NCI-H526 treated with DMSO at 0.1 percent for 48 hours (cell line): ENCODE results near the gene NID2.

Experiments
- DNase-seq: peaks from one replicate; lab custom pipeline; 2025; lab: John Stamatoyannopoulos, UW

The NID2 gene

GRCh38 chr14:51999084-51999483 lies 69.8 kb downstream of the NID2 start:
- no peak for DNase-seq

- DNase-seq: no peak
These were observed 70.5 kb downstream of the NID2 start for GRCh38 chr14:51998348-51998747.

- DNase-seq: peak; percentile 10
These were observed 72.6 kb downstream of the NID2 start for GRCh38 chr14:51996148-51996746.

- DNase-seq: no peak
These were observed 75.5 kb downstream of the NID2 start for GRCh38 chr14:51993285-51993920.

- no peak for DNase-seq
These were observed 78.4 kb downstream of the NID2 start for GRCh38 chr14:51990488-51990887.

- peak; percentile 87 for DNase-seq
These were observed 79.3 kb downstream of the NID2 start, which contains the start of gene RTRAF for GRCh38 chr14:51989293-51990234. TSS of gene RTRAF (plus strand) at chr14:51989546. CDS start at chr14:51989640, 94 bp downstream.

GRCh38 chr14:51988221-51988620 lies 80.6 kb downstream of the NID2 start:
- DNase-seq: no peak

GRCh38 chr14:51981218-51981854 lies 87.5 kb downstream of the NID2 start:
- no peak for DNase-seq

GRCh38 chr14:51979088-51979709 lies 89.7 kb downstream of the NID2 start:
- DNase-seq: peak; percentile 15

- no peak for DNase-seq
These were observed 90.2 kb downstream of the NID2 start for GRCh38 chr14:51978681-51979085.

- no peak for DNase-seq
These were observed 91.8 kb downstream of the NID2 start for GRCh38 chr14:51977075-51977474.

GRCh38 chr14:51972566-51972965 lies 96.3 kb downstream of the NID2 start:
- DNase-seq: no peak

GRCh38 chr14:51969852-51970540 lies 98.9 kb downstream of the NID2 start:
- no peak for DNase-seq

- no peak for DNase-seq
These were observed 101.3 kb downstream of the NID2 start for GRCh38 chr14:51967521-51967920.

- DNase-seq: no peak
These were observed 105.6 kb downstream of the NID2 start for GRCh38 chr14:51963286-51963685.

GRCh38 chr14:51962711-51963110 lies 106.1 kb downstream of the NID2 start:
- no peak for DNase-seq

- no peak for DNase-seq
These were observed 108.0 kb downstream of the NID2 start for GRCh38 chr14:51960866-51961265.

- no peak for DNase-seq
These were observed 108.9 kb downstream of the NID2 start for GRCh38 chr14:51959928-51960327.

GRCh38 chr14:51957950-51958349 lies 110.9 kb downstream of the NID2 start:
- no peak for DNase-seq
